H1 (cell line): ENCODE data around the gene PMS2. TPM values are rescaled to one million over a fixed set of nuclear protein-coding genes. Genes with fewer than 3 reads are reported as not detected.

Experiments used
- CREB1 ChIP-seq: IDR thresholded peaks from 2 replicates; pipeline ENCODE4 v1.6.1; 2012; ENCODE audit warnings: inconsistent platforms
- HDAC2 ChIP-seq, 2 experiments: fragments of 300-600 bp in 1 of 2; sonication (generic) in 1 of 2; IDR thresholded peaks; 2 replicates each; pipeline ENCODE4 v1.6.1; 2011 to 2012; ENCODE audit warnings: low read depth in 2 of 2, low read length in 2 of 2, mild to moderate bottlenecking in 2 of 2, moderate library complexity in 2 of 2, borderline replicate concordance in 1 of 2, inconsistent platforms in 1 of 2
- RFX5 ChIP-seq: IDR thresholded peaks from 2 replicates; pipeline ENCODE4 v1.6.1; 2011; ENCODE audit warnings: low read depth, low read length, improper control_type of control experiment, borderline replicate concordance
- SRF ChIP-seq: IDR thresholded peaks from 2 replicates; pipeline ENCODE4 v1.6.1; 2011; ENCODE audit warnings: mild to moderate bottlenecking, low read depth, low read length, moderate library complexity
- SUZ12 ChIP-seq: fragments of 200-600 bp; sonication (generic); IDR thresholded peaks from 2 replicates; pipeline ENCODE4 v1.6.1; 2012; ENCODE audit warnings: mild to moderate bottlenecking, inconsistent platforms, low read length, moderate library complexity, mixed read lengths
- YY1 ChIP-seq: IDR thresholded peaks from 2 replicates; pipeline ENCODE4 v1.6.1; 2011; ENCODE audit warnings: low read depth, mild to moderate bottlenecking, low read length
- polyA plus RNA-seq, 7 experiments: library from polyadenylated mRNA; depleted of rRNA in 3 of 7; stranded (reverse) in 5 of 7; unstranded in 2 of 7; fragments of >200 nt in 5 of 7; fragments of 200-250 nt in 2 of 7; gene quantifications; 1 replicate in 5 of 7; 2 replicates in 1 of 7; 4 replicates in 1 of 7; pipeline versions ENCODE4 v1.2.1 to v1.2.3, GENCODE V29; 2011 to 2013; ENCODE audit warnings: missing spikeins in 2 of 7, mixed read lengths in 2 of 7
- total RNA-seq: library from RNA; stranded (reverse); fragmentation: NEBNext Ultra II Directional; extraction: Animal tissue kit (Norgen Biotek cat#: 25700); gene quantifications from 2 replicates; pipeline ENCODE4 v1.2.1, GENCODE V29; 2021

PMS2 gene
- total and polyA plus RNA-seq, 2 of the 8 experiments (the other 6 are each of a cell fraction or from before 2014, with no cell fraction given): 4.8 to 12.1 TPM

- no peak for TF ChIP-seq HDAC2 (IDR thresholded peaks at IDR 0.05; ENCODE audit: borderline replicate concordance in 1 of 2, low read depth in 2 of 2, low read length in 2 of 2)
- no peak for TF ChIP-seq YY1
- no peak for TF ChIP-seq RFX5
- TF ChIP-seq SRF: no peak
- TF ChIP-seq CREB1: no peak
- no peak for TF ChIP-seq SUZ12
These were observed 19.7 kb upstream of the PMS2 start (continued) for GRCh38 chr7:6028563-6028962.
